Activated CD4-positive, alpha-beta memory T cell treated with anti-CD3 and anti-CD28 coated beads, Interleukin-2, amount 10 ng/mL, durations not matched to agents 7 days and 5 days (primary cell): Measurements from ENCODE around the gene SLC6A3. TPM values are rescaled to one million over a fixed set of nuclear protein-coding genes. Genes with fewer than 3 reads are reported as not detected.

Experiments
- CTCF ChIA-PET: fragments of 350-600 bp; sonication (Branson Sonifier 250); formaldehyde crosslinking; loops from one replicate; lab custom pipeline; 2021; ENCODE audit warnings: antibody characterized with exemption, inconsistent platforms; lab: Charles Lee
- POLR2A ChIA-PET: fragments of 350-600 bp; sonication (Branson Sonifier 250); formaldehyde crosslinking; loops from one replicate; lab custom pipeline; 2021; ENCODE audit warnings: antibody characterized with exemption; lab: Charles Lee
- DNase-seq: peaks from one replicate; pipeline ENCODE4 v3.0.0-alpha.2; 2020
- H3K27ac Mint-ChIP-seq: one replicate; pipeline ENCODE4 v1.8.0; 2021; ENCODE audit warnings: mild to moderate bottlenecking, mixed read lengths
- H3K27me3 Mint-ChIP-seq: one replicate; pipeline ENCODE4 v1.8.0; 2021; ENCODE audit warnings: mixed read lengths
- H3K36me3 Mint-ChIP-seq: one replicate; pipeline ENCODE4 v1.8.0; 2021; ENCODE audit warnings: low read depth, mixed read lengths
- H3K4me1 Mint-ChIP-seq: one replicate; pipeline ENCODE4 v1.8.0; 2021; ENCODE audit warnings: mixed read lengths
- H3K4me3 Mint-ChIP-seq: one replicate; pipeline ENCODE4 v1.8.0; 2021; ENCODE audit warnings: mild to moderate bottlenecking, mixed read lengths
- H3K9me3 Mint-ChIP-seq: one replicate; pipeline ENCODE4 v1.8.0; 2021; ENCODE audit warnings: mixed read lengths
- total RNA-seq, 2 experiments: library from RNA; stranded (reverse); gene quantifications; one replicate each; pipeline ENCODE4 v1.2.3, GENCODE V29; 2021

The SLC6A3 gene
- total RNA-seq, 2 experiments from 2014 or later = not detected

DNA sequence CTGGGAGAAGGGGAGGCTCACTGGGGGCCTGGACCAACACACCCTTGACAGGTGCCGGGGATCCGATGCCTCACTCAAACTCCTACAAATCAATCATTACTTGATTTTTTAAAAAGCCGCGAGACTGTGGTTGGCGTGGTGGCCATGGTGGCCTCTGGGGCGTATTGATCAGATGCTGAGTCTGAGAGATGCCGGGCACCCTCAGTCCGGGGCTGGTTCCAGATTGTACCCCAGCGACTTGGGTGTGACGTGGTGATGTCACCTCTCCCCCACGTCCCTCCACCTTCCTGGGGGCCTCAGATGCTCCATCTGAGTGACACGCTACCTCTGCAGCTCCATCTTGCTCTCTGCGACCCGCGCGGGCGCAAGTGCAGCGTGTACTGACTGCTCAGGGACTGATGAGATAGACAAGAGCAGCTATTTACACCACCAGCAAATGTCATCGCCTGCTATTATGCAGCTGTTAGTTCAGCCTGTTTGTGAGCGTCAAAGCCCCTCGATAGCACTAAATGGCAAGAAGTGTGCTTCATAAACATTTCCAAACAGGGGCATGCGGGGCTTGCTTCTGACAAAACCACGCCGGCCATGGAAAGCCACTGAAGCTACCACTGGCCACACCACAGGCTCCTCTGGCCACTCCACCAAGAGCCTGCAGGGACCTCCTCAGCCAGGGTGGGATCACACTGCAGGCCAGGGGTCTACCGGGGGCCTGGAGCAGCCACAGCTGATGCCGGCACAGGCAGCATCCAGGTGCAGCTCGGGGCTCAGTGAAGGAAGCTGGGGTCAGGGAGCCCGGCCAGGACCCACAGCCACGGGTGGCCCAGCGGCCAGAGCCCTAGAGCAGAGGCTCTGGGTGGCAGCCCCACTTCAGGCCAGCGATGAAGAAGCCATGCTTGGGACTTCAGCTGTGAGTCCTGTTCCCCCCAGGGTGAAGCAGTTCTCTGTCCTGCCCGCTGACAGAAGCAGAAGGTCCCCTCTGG, 50.1 kb downstream of the SLC6A3 start:
- Mint-ChIP-seq H3K4me1 (no peaks in the 10 kb centered on the region), H3K27ac (no peak overlapping the region), H3K9me3 (no peaks in the 10 kb centered on the region), H3K36me3 (no peaks in the 10 kb centered on the region), H3K27me3 (peaks cover 23% of the 10 kb centered on the region), H3K4me3 (no peak overlapping the region)
- no peak for DNase-seq
- POLR2A ChIA-PET = interaction anchor here (1.9 kb wide), 1 partner anchor 9 kb away, joined by 8 read pairs; no protein-coding TSS in a partner anchor
- CTCF ChIA-PET = no interaction called here

DNA sequence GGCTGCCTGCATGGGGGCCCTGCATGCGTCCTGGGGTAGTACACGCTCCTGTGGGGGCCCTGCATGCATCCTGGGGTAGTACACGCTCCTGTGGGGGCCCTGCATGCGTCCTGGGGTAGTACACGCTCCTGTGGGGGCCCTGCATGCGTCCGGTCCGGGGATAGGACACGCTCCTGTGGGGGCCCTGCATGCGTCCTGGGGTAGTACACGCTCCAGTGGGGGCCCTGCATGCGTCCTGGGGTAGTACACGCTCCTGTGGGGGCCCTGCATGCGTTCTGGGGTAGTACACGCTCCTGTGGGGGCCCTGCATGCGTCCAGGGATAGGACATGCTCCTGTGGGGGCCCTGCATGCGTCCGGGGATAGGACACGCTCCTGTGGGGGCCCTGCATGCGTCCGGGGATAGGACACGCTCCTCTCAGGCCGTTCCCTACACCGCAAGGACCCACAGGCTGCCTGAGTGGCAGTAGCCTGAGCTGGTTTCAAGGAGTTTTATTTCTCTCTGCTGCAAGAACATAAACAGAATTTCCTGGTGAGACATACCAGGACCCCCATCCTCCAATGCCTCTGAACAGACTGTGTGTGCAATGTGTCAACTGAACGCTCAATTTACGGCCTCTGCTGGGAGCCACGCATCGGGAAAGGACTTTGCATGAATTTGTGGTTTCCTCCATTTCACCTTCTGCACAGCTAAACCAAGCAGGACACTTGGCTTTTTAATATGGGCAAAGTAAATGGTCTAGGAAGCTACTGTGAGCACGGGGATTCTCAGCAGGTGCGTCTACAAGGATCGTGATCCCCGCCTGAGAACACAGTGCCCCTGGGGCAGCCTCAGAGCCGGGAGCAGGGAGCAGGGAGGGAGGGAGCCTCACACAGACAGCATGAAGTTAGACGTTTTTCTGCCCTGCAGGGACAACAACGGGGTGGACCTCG, 51.4 kb downstream of the SLC6A3 start:
- H3K27me3 Mint-ChIP-seq = peaks cover 19% of the 10 kb centered on the region
- H3K9me3 Mint-ChIP-seq = no peaks in the 10 kb centered on the region
- ChIA-PET POLR2A (no interaction called here), CTCF (no interaction called here)
- no peak overlapping the region for H3K4me3 Mint-ChIP-seq
- H3K4me1 Mint-ChIP-seq = no peaks in the 10 kb centered on the region
- no peak overlapping the region for H3K27ac Mint-ChIP-seq
- no peak for DNase-seq
- no peaks in the 10 kb centered on the region for H3K36me3 Mint-ChIP-seq

DNA sequence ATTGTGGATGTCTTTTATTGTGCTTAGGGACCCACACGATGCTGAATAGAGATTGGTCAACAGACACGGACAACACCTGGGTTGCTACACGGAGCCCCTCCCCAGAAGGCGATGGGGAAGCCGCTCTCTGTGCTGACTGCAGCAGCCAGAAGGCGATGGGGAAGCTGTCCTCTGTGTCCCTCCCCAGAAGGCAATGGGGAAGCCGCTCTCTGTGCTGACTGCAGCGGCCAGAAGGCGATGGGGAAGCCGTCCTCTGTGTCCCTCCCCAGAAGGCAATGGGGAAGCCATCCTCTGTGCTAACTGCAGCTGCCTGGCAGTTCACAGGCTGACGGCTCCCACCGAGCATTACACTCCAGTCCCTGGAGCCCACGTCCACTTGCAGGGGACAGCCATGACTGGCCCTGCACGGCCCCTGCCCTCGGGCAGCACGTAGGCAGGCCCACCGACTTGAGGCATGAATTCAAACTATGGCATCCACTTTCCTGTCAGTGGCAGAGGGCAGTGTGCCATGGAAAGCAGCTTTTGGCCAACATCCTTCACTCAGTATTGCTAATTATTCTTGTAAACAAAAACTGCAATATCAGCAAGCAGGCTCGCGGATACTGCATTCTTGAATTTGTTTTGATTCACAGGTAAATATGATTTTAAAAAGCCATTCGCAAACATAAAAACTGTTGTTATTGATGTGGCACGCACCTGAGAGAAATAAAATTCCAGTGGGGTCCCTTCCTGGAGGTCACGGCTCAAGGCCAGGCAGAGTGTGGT, 52.3 kb downstream of the SLC6A3 start:
- Mint-ChIP-seq H3K9me3 (no peaks in the 10 kb centered on the region), H3K27me3 (peaks cover 21% of the 10 kb centered on the region), H3K4me3 (no peak overlapping the region), H3K4me1 (peaks cover 2% of the 10 kb centered on the region), H3K36me3 (no peaks in the 10 kb centered on the region), H3K27ac (no peak overlapping the region)
- ChIA-PET CTCF (no interaction called here), POLR2A (no interaction called here)
- no peak for DNase-seq

DNA sequence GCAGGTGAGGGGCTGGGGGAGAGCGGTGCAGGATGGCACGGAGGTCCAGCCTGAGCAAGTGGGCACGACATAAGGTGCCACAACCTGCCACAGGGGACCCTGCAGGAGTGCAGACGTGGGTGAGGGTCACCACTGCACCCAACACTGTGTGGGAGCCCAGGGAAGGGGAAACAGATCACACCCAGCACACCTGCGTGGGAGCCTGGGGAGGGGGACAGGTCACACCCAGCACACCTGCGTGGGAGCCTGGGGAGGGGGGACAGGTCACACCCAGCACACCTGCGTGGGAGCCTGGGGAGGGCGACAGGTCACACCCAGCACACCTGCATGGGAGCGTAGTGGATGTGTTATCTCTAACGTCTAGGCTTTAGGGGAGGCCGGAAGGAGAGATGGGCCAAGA, 53.0 kb downstream of the SLC6A3 start:
- POLR2A ChIA-PET = no interaction called here

DNA sequence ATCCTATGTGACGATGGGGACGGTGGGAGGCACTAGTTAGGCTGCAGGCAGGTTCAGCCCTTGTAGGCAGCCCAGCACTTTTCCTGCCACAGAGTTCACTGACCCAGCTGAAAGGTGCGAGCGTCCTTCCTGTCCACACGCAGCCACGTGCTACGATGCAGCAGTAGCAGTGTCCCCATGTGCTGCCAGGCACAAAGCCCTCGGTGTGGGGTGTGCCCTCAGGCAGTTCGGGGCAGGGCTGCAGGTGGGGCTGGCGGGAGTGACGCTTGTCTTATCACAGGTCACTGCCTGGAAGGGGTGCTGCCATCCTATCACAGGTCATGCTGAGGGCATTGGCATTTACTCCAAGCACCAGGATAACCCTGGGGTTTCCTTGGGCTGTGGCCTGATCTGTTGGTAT, 53.5 kb downstream of the SLC6A3 start:
- H3K36me3 Mint-ChIP-seq = no peaks in the 10 kb centered on the region
- no peak for DNase-seq
- peaks cover 12% of the 10 kb centered on the region for H3K27me3 Mint-ChIP-seq
- no peak overlapping the region for H3K4me3 Mint-ChIP-seq
- H3K27ac Mint-ChIP-seq = no peak overlapping the region
- ChIA-PET POLR2A (no interaction called here), CTCF (no interaction called here)
- peaks cover 7% of the 10 kb centered on the region for H3K4me1 Mint-ChIP-seq
- no peaks in the 10 kb centered on the region for H3K9me3 Mint-ChIP-seq

More for the DNA sequence above, 53.0 kb downstream of the SLC6A3 start:
- no peaks in the 10 kb centered on the region for H3K36me3 Mint-ChIP-seq
- peaks cover 2% of the 10 kb centered on the region for H3K4me1 Mint-ChIP-seq
- H3K27me3 Mint-ChIP-seq = peaks cover 15% of the 10 kb centered on the region
- H3K9me3 Mint-ChIP-seq = no peaks in the 10 kb centered on the region
- no peak for DNase-seq
- no peak overlapping the region for H3K27ac Mint-ChIP-seq
- H3K4me3 Mint-ChIP-seq = no peak overlapping the region
- CTCF ChIA-PET = no interaction called here

DNA sequence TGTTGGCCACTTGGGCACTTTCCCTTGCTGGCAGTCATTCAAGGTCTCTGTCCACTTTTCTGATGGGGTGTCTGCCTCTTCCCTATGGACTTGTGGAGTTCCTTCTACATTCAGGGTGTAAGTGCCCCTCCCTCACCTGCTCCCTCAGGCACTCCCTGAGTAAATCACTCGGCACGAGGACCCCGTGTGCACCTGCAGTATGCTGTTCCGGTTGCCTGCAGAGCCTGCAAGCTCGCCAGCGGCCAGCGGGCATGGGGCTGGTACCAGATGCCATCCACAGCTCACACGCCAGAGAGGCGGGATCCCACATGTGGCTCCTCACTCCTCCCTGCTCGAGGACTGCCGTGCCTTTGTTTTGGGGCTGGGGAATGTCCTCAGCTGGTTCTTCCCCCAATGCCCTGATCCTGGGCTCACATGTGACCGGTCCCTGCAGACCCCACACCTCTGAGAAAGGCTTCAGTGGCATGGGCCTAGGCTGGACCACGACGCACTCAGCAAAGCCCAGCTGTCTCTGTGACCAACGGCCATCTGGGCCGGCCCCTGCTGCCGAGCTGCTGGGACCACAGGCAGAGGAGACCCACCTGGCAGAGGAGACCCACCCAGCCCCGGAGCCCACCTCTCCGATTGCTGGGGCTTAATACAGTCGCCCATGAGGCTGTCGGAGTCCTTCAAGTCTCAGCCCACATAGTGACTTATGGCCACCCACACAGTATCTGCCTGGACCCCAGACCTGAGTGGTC, 54.2 kb downstream of the SLC6A3 start:
- H3K4me3 Mint-ChIP-seq = no peak overlapping the region

DNA sequence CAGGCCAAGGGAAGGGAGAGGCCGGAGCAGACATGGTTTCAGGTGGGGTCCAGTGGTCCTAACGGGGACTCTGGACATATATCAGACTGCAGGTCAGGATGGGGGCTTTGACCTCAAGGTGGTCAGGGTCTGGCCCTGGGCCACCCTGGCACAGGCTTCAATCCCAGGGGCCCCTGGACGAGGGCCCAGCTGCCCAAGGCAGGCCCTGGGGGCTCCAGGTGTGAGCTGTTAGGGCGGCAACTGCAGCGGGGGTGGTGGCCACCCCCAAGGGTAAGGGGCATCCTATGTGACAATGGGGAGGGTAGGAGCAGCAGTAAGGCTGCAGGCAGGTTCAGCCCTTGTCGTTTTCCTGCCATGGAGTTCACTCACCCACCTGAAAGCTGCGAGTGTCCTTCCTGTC, 54.9 kb downstream of the SLC6A3 start:
- DNase-seq = no peak
- Mint-ChIP-seq H3K4me3 (no peak overlapping the region), H3K27ac (no peak overlapping the region), H3K4me1 (peaks cover 18% of the 10 kb centered on the region), H3K27me3 (peaks cover 7% of the 10 kb centered on the region), H3K9me3 (no peaks in the 10 kb centered on the region), H3K36me3 (no peaks in the 10 kb centered on the region)
- CTCF ChIA-PET = no interaction called here
- POLR2A ChIA-PET = no interaction called here

More for the DNA sequence above, 54.2 kb downstream of the SLC6A3 start:
- DNase-seq = no peak
- no peak overlapping the region for H3K27ac Mint-ChIP-seq
- H3K36me3 Mint-ChIP-seq = no peaks in the 10 kb centered on the region
- peaks cover 14% of the 10 kb centered on the region for H3K4me1 Mint-ChIP-seq
- POLR2A ChIA-PET = no interaction called here
- peaks cover 10% of the 10 kb centered on the region for H3K27me3 Mint-ChIP-seq
- no peaks in the 10 kb centered on the region for H3K9me3 Mint-ChIP-seq
- CTCF ChIA-PET = no interaction called here

DNA sequence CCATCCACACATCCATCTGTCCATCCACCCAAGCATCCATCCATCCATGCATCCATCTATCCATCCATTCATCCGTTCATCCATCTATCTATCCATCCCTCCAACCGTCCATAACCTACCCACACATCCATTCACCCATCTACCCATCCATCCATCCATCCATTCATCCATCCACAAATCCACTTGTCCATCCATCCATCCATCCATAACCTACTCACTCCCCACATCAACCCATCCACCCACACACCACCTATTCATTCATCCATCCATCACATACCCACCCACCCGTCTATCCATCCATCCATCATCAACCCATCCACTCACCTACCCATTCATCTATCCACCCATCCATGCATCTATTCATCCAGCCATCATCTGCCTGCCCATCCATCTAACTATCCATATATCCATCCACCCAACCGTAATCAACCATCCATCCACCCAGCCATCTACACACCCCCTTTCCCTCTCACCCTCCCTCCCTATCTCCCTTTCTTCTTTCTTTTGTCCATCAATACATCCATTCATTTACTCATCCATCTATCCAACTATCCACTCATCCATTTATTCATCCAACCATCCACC, 56.8 kb downstream of the SLC6A3 start:
- H3K36me3 Mint-ChIP-seq = no peaks in the 10 kb centered on the region
- H3K4me1 Mint-ChIP-seq = peaks cover 21% of the 10 kb centered on the region
- ChIA-PET CTCF (no interaction called here), POLR2A (no interaction called here)
- H3K27ac Mint-ChIP-seq = peak overlapping the region; percentile 3
- H3K4me3 Mint-ChIP-seq = no peak overlapping the region
- H3K9me3 Mint-ChIP-seq = no peaks in the 10 kb centered on the region
- DNase-seq = no peak
- peaks cover 7% of the 10 kb centered on the region for H3K27me3 Mint-ChIP-seq

DNA sequence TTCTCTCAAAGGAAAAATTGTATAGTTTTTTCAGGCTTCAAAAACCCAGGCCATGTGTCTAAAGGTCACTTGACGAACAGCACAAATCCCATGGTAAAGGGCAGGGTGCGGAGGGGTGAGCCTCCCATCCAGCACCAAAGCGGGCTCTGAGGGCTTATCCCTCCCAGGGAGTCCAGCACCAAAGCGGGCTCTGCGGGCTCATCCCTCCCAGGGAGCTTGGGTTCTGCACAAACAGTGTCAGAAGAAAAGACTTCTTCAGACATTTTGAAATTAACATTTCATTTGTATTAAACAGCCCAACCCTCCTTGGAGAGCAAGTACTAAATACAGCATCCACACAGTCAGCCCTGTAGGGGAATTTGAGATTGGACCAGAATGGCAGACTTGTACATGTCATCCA, 57.4 kb downstream of the SLC6A3 start:
- H3K4me3 Mint-ChIP-seq = no peak overlapping the region
- ChIA-PET CTCF (no interaction called here), POLR2A (no interaction called here)
- no peak overlapping the region for H3K27ac Mint-ChIP-seq
- no peaks in the 10 kb centered on the region for H3K36me3 Mint-ChIP-seq
- H3K4me1 Mint-ChIP-seq = peaks cover 21% of the 10 kb centered on the region
- peaks cover 7% of the 10 kb centered on the region for H3K27me3 Mint-ChIP-seq
- no peak for DNase-seq
- H3K9me3 Mint-ChIP-seq = no peaks in the 10 kb centered on the region

DNA sequence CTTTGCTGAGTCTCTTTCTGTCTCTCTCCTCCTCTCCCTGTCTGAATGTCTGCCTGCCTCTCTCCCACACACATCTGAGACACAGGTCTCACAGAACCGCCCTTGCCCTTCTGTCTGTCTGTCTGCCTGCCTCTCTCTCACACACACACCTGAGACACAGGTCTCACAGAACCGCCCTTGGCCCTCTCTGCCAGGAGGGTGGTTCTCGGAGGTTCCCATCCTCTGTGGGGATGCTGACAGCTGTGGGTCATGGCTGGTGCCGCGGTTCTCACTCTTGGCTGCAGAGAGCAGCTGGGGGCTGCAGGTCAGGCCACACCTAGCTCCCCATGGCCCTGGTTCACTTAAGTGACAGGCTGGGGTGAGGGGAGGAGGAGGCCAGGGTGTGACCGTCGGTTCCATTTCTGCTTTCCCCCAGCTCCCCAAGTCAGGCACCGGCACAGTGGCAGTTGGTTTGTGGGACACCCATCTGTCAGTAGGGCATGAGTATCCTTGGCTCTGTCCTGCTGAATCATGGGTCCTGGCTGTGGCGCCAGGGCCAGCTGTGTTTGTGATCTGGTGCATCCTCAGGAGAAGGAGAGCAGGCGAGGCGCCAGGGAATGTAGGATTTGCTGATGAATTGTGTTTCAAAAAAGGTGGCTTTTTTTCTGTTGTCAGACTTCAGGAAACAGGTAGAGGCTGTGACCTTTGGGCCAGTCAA, 58.0 kb downstream of the SLC6A3 start:
- Mint-ChIP-seq H3K9me3 (no peaks in the 10 kb centered on the region), H3K27ac (peak overlapping the region; percentile 99), H3K4me1 (peaks cover 21% of the 10 kb centered on the region), H3K4me3 (peak overlapping the region; percentile 100), H3K36me3 (no peaks in the 10 kb centered on the region), H3K27me3 (peaks cover 7% of the 10 kb centered on the region)
- CTCF ChIA-PET = no interaction called here
- POLR2A ChIA-PET = interaction anchor here (0.8 to 2.9 kb wide), 4 partner anchors 8 to 44 kb away, joined by 3 to 19 read pairs (median 6); partner anchors contain the start of gene CLPTM1L
- DNase-seq = no peak

DNA sequence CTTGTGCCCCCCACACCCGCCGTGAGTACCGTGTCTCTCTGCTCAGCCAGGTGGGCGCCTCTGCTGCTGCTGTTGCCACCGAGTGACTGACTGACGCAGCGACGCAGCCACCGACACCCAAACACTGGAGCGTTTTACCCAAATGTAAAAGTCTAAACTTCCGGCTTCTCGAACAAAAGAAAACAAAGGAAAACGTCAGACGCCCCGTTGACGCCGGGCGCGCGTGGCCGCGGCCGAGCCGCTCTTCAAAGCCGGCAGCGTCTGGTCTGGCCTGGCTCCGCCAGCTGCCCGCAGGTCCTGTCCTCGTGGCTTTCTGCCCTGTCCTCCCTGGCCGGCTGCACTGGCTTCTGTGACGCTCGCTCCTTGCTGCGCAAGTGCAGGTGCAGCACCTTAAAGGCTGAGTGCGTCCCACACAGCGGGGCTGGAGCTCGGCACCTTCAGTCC, 58.9 kb downstream of the SLC6A3 start:
- ChIA-PET POLR2A (interaction anchor here (0.8 to 2.9 kb wide), 11 partner anchors 9 to 280 kb away, joined by 3 to 19 read pairs (median 4); partner anchors contain the start of gene CLPTM1L), CTCF (interaction anchor here (1.4 kb wide), 1 partner anchor 39 kb away, joined by 3 read pairs; no protein-coding TSS in a partner anchor)
- Mint-ChIP-seq H3K4me3 (peak overlapping the region; percentile 100), H3K9me3 (no peaks in the 10 kb centered on the region), H3K27ac (peak overlapping the region; percentile 99), H3K4me1 (peaks cover 25% of the 10 kb centered on the region), H3K36me3 (no peaks in the 10 kb centered on the region), H3K27me3 (peaks cover 7% of the 10 kb centered on the region)
- DNase-seq = peak; percentile 78
